GM12891 (cell line): Measurements from ENCODE around the gene MGMT.

Source experiments
- DNase-seq: peaks from one replicate; pipeline ENCODE4 v3.0.0; 2011; ENCODE audit warnings: low spot score; ENCODE audit not compliant: insufficient read length
- FAIRE-seq: peaks from 2 replicates; lab custom pipeline; 2011; peaks lifted over from hg19 to GRCh38; lab: Jason Lieb, UNC
- PAX5 ChIP-seq: IDR thresholded peaks from 2 replicates; pipeline ENCODE4 v1.6.1; 2011; ENCODE audit warnings: low read length, moderate library complexity, mild to moderate bottlenecking; ENCODE audit not compliant: insufficient read depth, severe bottlenecking
- POLR2A ChIP-seq: IDR thresholded peaks from 2 replicates; pipeline ENCODE4 v1.6.1; 2011; ENCODE audit warnings: low read depth, low read length, control low read depth
- POLR2AphosphoS5 ChIP-seq: IDR thresholded peaks from 2 replicates; pipeline ENCODE4 v1.6.1; 2011; ENCODE audit warnings: low read depth, low read length, control low read depth
- POU2F2 ChIP-seq: IDR thresholded peaks from 2 replicates; pipeline ENCODE4 v1.6.1; 2011; ENCODE audit warnings: low read depth, mild to moderate bottlenecking, control low read depth, low read length, moderate library complexity
- SPI1 ChIP-seq: IDR thresholded peaks from 2 replicates; pipeline ENCODE4 v1.6.1; 2011; ENCODE audit warnings: low read depth, low read length, control low read depth
- TAF1 ChIP-seq: IDR thresholded peaks from 2 replicates; pipeline ENCODE4 v1.6.1; 2011; ENCODE audit warnings: low read depth, low read length, control low read depth

The MGMT gene

GRCh38 chr10:129448539-129448938 is 18.5 kb upstream of the MGMT start:
- DNase-seq, result no peak
- TF ChIP-seq SPI1, result no peak
- no peak for TF ChIP-seq TAF1
- TF ChIP-seq POLR2AphosphoS5, result no peak
- TF ChIP-seq PAX5, result no peak
- no peak for TF ChIP-seq POU2F2
- no peak for TF ChIP-seq POLR2A
- no peak for FAIRE-seq

DNA sequence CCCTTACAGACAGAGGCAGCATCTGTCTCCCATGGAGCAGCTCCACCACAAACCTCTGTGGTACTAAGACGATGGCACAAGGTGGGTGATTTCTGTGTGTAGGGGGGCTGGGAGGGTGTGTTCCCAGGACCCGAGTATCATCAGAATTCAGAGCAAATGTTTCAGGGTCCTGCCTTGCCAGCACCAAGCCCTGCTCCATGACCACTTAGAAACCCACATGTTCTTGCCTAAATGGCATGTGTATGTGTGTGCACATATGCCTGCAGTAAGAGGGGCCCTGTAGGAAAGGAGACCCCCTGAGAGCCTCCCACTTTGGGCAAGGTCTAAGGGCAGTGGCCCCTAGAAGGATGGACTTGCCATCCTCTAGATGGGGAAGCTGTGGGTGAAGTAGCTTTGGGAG is 17.1 kb upstream of the MGMT start:
- DNase-seq (no peak), FAIRE-seq (no peak)
- no peak for TF ChIP-seq PAX5

DNA sequence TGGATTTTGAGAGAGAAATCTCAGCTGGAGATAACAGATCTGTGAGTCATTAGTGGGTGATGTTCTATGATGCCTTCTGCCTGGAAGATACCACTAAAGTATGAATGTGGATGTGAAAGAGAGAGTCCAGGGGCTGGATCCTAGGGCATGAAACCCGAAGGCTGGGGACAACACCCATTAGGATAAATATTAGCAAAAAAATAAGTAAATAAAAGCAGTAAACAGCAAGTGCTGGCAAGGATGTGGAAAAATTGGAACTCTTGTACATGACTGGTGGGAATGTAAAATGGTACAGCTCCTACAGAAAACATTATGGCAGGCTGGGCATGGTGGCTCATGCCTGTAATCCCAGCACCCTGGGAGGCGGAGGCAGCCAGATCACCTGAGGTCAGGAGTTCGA is 16.6 kb upstream of the MGMT start:
- no peak for DNase-seq
- no peak for FAIRE-seq
- TF ChIP-seq TAF1 (no peak), POU2F2 (no peak), SPI1 (no peak), PAX5 (no peak), POLR2AphosphoS5 (no peak), POLR2A (no peak)

DNA sequence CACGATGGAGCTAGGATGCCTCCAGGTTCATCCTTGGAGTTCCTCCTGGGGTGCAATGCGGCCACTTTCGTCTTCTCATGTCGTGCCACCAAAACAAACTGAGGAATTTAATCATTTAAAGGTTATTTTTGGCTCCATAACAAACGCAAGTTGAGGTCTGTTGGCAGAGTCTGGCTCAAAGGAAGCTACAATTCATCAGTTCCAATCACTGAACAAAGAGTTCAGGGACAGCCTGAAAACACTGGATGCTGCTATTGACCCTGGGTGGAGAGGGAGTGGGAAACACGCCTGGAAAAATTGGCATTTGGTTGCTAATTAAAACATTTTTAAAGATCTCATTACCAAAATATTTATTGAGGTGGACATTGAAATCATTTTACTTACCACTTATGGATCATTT is 11.4 kb upstream of the MGMT start:
- DNase-seq (no peak), FAIRE-seq (no peak)
- TF ChIP-seq POLR2A, result no peak
- TF ChIP-seq POLR2AphosphoS5, result no peak
- no peak for TF ChIP-seq TAF1
- TF ChIP-seq POU2F2, result no peak
- no peak for TF ChIP-seq SPI1
- no peak for TF ChIP-seq PAX5

- DNase-seq, result no peak
- FAIRE-seq, result no peak
- TF ChIP-seq PAX5, result no peak
- TF ChIP-seq SPI1, result no peak
- no peak for TF ChIP-seq POU2F2
- TF ChIP-seq POLR2A, result no peak
- TF ChIP-seq POLR2AphosphoS5, result no peak
- TF ChIP-seq TAF1, result no peak
These were observed 7.1 kb upstream of the MGMT start for GRCh38 chr10:129459762-129460539.

DNA sequence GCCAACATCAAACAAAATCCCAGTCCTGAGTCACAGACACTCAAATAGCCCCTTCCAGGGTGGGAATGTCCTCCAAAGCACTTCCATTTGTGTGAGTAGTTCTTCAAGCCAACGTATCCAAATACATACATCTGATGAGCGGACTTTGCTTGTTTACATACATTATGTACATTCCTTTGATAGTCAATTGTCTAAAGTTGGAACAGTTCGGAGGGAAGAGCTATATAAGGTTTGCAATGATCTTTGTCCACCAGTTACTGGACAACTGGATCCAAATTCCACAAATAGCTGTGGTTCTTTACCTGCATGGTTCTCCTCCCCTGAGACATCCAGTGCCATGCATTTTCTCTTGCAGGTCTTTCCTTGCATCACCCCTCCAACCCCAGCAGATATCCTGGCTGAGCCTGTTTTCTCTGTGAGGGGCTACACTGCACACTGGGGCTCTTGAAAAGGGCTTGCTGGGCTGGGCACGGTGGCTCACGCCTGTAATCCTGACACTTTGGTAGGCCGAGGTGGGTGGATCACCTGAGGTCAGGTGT is 4.7 kb upstream of the MGMT start:
- TF ChIP-seq POLR2A, result no peak
- no peak for TF ChIP-seq SPI1
- no peak for TF ChIP-seq TAF1
- TF ChIP-seq POU2F2, result no peak
- no peak for TF ChIP-seq PAX5
- no peak for TF ChIP-seq POLR2AphosphoS5

GRCh38 chr10:129464251-129464650 is 2.8 kb upstream of the MGMT start:
- no peak for TF ChIP-seq POLR2AphosphoS5
- TF ChIP-seq POLR2A, result no peak
- FAIRE-seq (no peak), DNase-seq (no peak)

More for the DNA sequence above, 4.7 kb upstream of the MGMT start:
- DNase-seq (no peak), FAIRE-seq (no peak)

GRCh38 chr10:129465796-129466702 is 992 bp upstream of the MGMT start:
- TF ChIP-seq PAX5 (no peak), POLR2AphosphoS5 (no peak), SPI1 (no peak), POU2F2 (no peak), POLR2A (no peak), TAF1 (no peak)
- DNase-seq, result no peak
- FAIRE-seq, result no peak

DNA sequence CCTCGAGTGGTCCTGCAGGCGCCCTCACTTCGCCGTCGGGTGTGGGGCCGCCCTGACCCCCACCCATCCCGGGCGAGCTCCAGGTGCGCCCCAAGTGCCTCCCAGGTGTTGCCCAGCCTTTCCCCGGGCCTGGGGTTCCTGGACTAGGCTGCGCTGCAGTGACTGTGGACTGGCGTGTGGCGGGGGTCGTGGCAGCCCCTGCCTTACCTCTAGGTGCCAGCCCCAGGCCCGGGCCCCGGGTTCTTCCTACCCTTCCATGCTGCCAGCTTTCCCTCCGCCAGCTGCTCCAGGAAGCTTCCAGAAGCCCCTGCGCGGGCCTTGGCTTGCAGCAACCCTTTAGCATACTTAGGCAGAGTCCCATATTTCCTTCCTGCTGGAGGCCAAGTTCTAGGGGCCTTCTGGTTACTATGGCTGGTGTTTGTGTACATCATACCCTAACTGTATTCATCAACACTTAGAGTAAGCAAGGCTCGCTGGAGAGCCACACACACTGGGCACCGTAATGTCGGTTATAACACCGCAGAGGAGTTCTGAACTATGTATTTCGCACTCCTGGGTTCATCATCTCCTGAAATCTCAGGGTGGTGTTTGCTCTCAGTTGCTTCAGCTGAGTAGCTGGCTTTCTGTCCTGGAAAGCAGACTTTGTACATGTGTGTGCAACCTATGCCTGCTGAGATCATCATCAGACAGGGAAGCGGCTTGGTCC is 471 bp downstream of the MGMT start:
- DNase-seq (no peak), FAIRE-seq (peak; percentile 72)
- TF ChIP-seq POLR2A (no peak), SPI1 (no peak), PAX5 (no peak), POU2F2 (no peak), TAF1 (no peak), POLR2AphosphoS5 (no peak)

DNA sequence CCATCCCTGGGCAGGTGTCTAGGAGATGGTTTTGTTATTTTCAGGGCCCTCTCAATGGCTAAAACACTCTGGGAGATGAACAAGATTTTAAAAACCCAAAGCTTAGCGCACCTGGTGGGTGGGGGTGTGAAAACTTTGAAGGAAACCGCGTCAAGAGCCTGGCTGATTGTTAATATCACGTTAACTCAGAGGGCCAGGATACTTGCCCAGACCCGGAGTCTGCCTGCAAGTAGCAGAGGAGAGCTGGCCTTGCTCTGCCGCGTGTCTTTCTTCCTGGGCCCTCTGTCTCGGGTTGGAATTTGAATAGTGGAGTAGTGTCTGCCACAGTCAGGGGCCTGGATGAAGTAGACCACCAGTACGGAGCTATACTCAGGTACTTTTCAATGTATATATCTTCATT is 1.1 kb downstream of the MGMT start:
- no peak for TF ChIP-seq POLR2A
- TF ChIP-seq POLR2AphosphoS5, result no peak
- TF ChIP-seq SPI1, result no peak
- no peak for TF ChIP-seq POU2F2
- no peak for TF ChIP-seq TAF1
- TF ChIP-seq PAX5, result no peak
- DNase-seq (no peak), FAIRE-seq (no peak)
